ENCODE measurements around the gene SMLR1.

- TF ChIP-seq, protein P1, sequence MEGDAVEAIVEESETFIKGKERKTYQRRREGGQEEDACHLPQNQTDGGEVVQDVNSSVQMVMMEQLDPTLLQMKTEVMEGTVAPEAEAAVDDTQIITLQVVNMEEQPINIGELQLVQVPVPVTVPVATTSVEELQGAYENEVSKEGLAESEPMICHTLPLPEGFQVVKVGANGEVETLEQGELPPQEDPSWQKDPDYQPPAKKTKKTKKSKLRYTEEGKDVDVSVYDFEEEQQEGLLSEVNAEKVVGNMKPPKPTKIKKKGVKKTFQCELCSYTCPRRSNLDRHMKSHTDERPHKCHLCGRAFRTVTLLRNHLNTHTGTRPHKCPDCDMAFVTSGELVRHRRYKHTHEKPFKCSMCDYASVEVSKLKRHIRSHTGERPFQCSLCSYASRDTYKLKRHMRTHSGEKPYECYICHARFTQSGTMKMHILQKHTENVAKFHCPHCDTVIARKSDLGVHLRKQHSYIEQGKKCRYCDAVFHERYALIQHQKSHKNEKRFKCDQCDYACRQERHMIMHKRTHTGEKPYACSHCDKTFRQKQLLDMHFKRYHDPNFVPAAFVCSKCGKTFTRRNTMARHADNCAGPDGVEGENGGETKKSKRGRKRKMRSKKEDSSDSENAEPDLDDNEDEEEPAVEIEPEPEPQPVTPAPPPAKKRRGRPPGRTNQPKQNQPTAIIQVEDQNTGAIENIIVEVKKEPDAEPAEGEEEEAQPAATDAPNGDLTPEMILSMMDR (IDR thresholded peaks at IDR 0.05 in 2 of 3, conservative IDR thresholded peaks at IDR 0.05 in 1 of 3; ENCODE audit: insufficient read depth in 2 of 3, low read depth in 1 of 3, low read length in 3 of 3): no peak
- TF ChIP-seq, protein P2, sequence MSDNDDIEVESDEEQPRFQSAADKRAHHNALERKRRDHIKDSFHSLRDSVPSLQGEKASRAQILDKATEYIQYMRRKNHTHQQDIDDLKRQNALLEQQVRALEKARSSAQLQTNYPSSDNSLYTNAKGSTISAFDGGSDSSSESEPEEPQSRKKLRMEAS (CRISPR knock-in tag; IDR thresholded peaks at IDR 0.05): no peak
- no peak for TF ChIP-seq TGIF2 (CRISPR knock-in tag; IDR thresholded peaks at IDR 0.05)
- TF ChIP-seq MCM2 (IDR thresholded peaks at IDR 0.05; ENCODE audit: low read depth): no peak
- TF ChIP-seq ZNF740 (CRISPR knock-in tag; IDR thresholded peaks at IDR 0.05): no peak
- no peak for TF ChIP-seq ZNF740 (tag; IDR thresholded peaks at IDR 0.05)
- TF ChIP-seq CTBP1 (IDR thresholded peaks at IDR 0.05; ENCODE audit: borderline replicate concordance): no peak
- TF ChIP-seq ATF2 (CRISPR knock-in tag; IDR thresholded peaks at IDR 0.05): no peak
- TF ChIP-seq, protein P3, sequence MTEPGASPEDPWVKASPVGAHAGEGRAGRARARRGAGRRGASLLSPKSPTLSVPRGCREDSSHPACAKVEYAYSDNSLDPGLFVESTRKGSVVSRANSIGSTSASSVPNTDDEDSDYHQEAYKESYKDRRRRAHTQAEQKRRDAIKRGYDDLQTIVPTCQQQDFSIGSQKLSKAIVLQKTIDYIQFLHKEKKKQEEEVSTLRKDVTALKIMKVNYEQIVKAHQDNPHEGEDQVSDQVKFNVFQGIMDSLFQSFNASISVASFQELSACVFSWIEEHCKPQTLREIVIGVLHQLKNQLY (CRISPR knock-in tag; conservative IDR thresholded peaks at IDR 0.05): no peak
- no peak for TF ChIP-seq HDAC8 (tag; IDR thresholded peaks at IDR 0.05)
- TF ChIP-seq FOXK1 (CRISPR knock-in tag; IDR thresholded peaks at IDR 0.05; ENCODE audit: borderline replicate concordance): no peak
- TF ChIP-seq E2F3 (CRISPR knock-in tag; IDR thresholded peaks at IDR 0.05): no peak
- no peak for TF ChIP-seq ZMIZ1 (IDR thresholded peaks at IDR 0.05; ENCODE audit: low read depth in 2 of 2, low read length in 2 of 2)
- TF ChIP-seq TAF1 (IDR thresholded peaks at IDR 0.05; ENCODE audit: control insufficient read depth, extremely low read depth, insufficient read depth, low read length, severe bottlenecking): no peak
- TF ChIP-seq KLF1 (tag; IDR thresholded peaks at IDR 0.05): no peak
Measured at GRCh38 chr6:130849594-130849993, 22.4 kb downstream of the SMLR1 start.

All from K562 (cell line).